Measurements from ENCODE around the gene CCDC134. TPM values are rescaled to one million over a fixed set of nuclear protein-coding genes. Genes with fewer than 3 reads are reported as not detected.

Gene CCDC134
- total RNA-seq (ENCODE audit: low replicate concordance) = 5.7 and 8.1 TPM in 2 replicates

GRCh38 chr22:41800348-41801146 lies at the start of gene CCDC134:
TSS of gene CCDC134 (plus strand) at chr22:41800679. CDS start at chr22:41808891, 8,212 bp downstream.
- H3K4me3 ChIP-seq (ENCODE audit: low read depth, low read length) = peak within 1 kb of the TSS; percentile 95
- no peak for TF ChIP-seq CTCF (IDR thresholded peaks at IDR 0.05; ENCODE audit: insufficient read depth, low read length)
- peak; percentile 71 for DNase-seq (ENCODE audit: low read depth)

- no peak overlapping the region for H3K4me3 ChIP-seq (ENCODE audit: low read depth, low read length)
- DNase-seq (ENCODE audit: low read depth) = no peak
- TF ChIP-seq CTCF (IDR thresholded peaks at IDR 0.05; ENCODE audit: insufficient read depth, low read length) = no peak
Observed at GRCh38 chr22:41752011-41752970, 48.2 kb upstream of the CCDC134 start.

- TF ChIP-seq CTCF (IDR thresholded peaks at IDR 0.05; ENCODE audit: insufficient read depth, low read length) = no peak
- DNase-seq (ENCODE audit: low read depth) = no peak
- H3K4me3 ChIP-seq (ENCODE audit: low read depth, low read length) = no peak overlapping the region
Observed at GRCh38 chr22:41753984-41754383, 46.5 kb upstream of the CCDC134 start.

GRCh38 chr22:41757502-41757901 lies 43.0 kb upstream of the CCDC134 start:
- no peak overlapping the region for H3K4me3 ChIP-seq (ENCODE audit: low read depth, low read length)
- no peak for DNase-seq (ENCODE audit: low read depth)
- no peak for TF ChIP-seq CTCF (IDR thresholded peaks at IDR 0.05; ENCODE audit: insufficient read depth, low read length)

- no peak for DNase-seq (ENCODE audit: low read depth)
- TF ChIP-seq CTCF (IDR thresholded peaks at IDR 0.05; ENCODE audit: insufficient read depth, low read length) = no peak
- no peak overlapping the region for H3K4me3 ChIP-seq (ENCODE audit: low read depth, low read length)
Observed at GRCh38 chr22:41758231-41758630, 42.2 kb upstream of the CCDC134 start.

- H3K4me3 ChIP-seq (ENCODE audit: low read depth, low read length) = no peak overlapping the region
- no peak for TF ChIP-seq CTCF (IDR thresholded peaks at IDR 0.05; ENCODE audit: insufficient read depth, low read length)
- DNase-seq (ENCODE audit: low read depth) = no peak
Observed at GRCh38 chr22:41762980-41763779, 37.3 kb upstream of the CCDC134 start.
